Measurements from ENCODE around the gene LRRC7. TPM values are rescaled to one million over a fixed set of nuclear protein-coding genes. Genes with fewer than 3 reads are reported as not detected.

LRRC7 gene
- total RNA-seq, 2 donors from 2014 or later: not detected

- DNase-seq (ENCODE audit: low spot score): no peak
- Mint-ChIP-seq H3K27me3 (no peaks in the 10 kb centered on the region), H3K27ac (no peak overlapping the region), H3K4me1 (ENCODE audit: low read depth in 2 of 2) (no peaks in the 10 kb centered on the region), H3K9me3 (peaks cover 24% of the 10 kb centered on the region), H3K4me3 (no peak overlapping the region), H3K36me3 (no peaks in the 10 kb centered on the region)
- ATAC-seq: no peak
These were observed 210.2 kb downstream of the LRRC7 start for GRCh38 chr1:69777971-69778370.

GRCh38 chr1:69787151-69787550 lies 219.4 kb downstream of the LRRC7 start:
- H3K4me1 Mint-ChIP-seq (ENCODE audit: low read depth in 2 of 2): no peaks in the 10 kb centered on the region
- ATAC-seq (no peak), DNase-seq (ENCODE audit: low spot score) (no peak)
- H3K4me3 Mint-ChIP-seq: no peak overlapping the region
- H3K36me3 Mint-ChIP-seq: peaks cover 4% of the 10 kb centered on the region
- no peak overlapping the region for H3K27ac Mint-ChIP-seq
- peaks cover 19% of the 10 kb centered on the region for H3K9me3 Mint-ChIP-seq
- no peaks in the 10 kb centered on the region for H3K27me3 Mint-ChIP-seq

- ATAC-seq (no peak), DNase-seq (ENCODE audit: low spot score) (no peak)
- Mint-ChIP-seq H3K9me3 (peaks cover 21% of the 10 kb centered on the region), H3K4me1 (ENCODE audit: low read depth in 2 of 2) (peaks cover 0 to 2% of the 10 kb centered on the region in 2 donors), H3K27ac (no peak overlapping the region), H3K36me3 (peaks cover 4% of the 10 kb centered on the region), H3K27me3 (no peaks in the 10 kb centered on the region), H3K4me3 (no peak overlapping the region)
These were observed 223.6 kb downstream of the LRRC7 start for GRCh38 chr1:69791311-69791710.

GRCh38 chr1:69794831-69795230 lies 227.1 kb downstream of the LRRC7 start:
- Mint-ChIP-seq H3K36me3 (no peaks in the 10 kb centered on the region), H3K4me1 (ENCODE audit: low read depth in 2 of 2) (peaks cover 0 to 2% of the 10 kb centered on the region in 2 donors), H3K4me3 (no peak overlapping the region), H3K27me3 (no peaks in the 10 kb centered on the region), H3K9me3 (peaks cover 16% of the 10 kb centered on the region), H3K27ac (no peak overlapping the region)
- ATAC-seq: no peak
- no peak for DNase-seq (ENCODE audit: low spot score)

- ATAC-seq (no peak), DNase-seq (ENCODE audit: low spot score) (no peak)
- Mint-ChIP-seq H3K4me3 (no peak overlapping the region), H3K9me3 (peaks cover 23% of the 10 kb centered on the region), H3K27me3 (no peaks in the 10 kb centered on the region), H3K36me3 (peaks cover under 1% of the 10 kb centered on the region), H3K27ac (no peak overlapping the region), H3K4me1 (ENCODE audit: low read depth in 2 of 2) (no peaks in the 10 kb centered on the region)
These were observed 247.2 kb downstream of the LRRC7 start for GRCh38 chr1:69814926-69815325.

- ATAC-seq (no peak), DNase-seq (ENCODE audit: low spot score) (no peak)
- no peak overlapping the region for H3K4me3 Mint-ChIP-seq
- peaks cover 6% of the 10 kb centered on the region for H3K36me3 Mint-ChIP-seq
- H3K27me3 Mint-ChIP-seq: no peaks in the 10 kb centered on the region
- peaks cover 16% of the 10 kb centered on the region for H3K9me3 Mint-ChIP-seq
- no peaks in the 10 kb centered on the region for H3K4me1 Mint-ChIP-seq (ENCODE audit: low read depth in 2 of 2)
- no peak overlapping the region for H3K27ac Mint-ChIP-seq
These were observed 257.2 kb downstream of the LRRC7 start for GRCh38 chr1:69824932-69825331.

GRCh38 chr1:69827732-69828131 lies 260.0 kb downstream of the LRRC7 start:
- Mint-ChIP-seq H3K9me3 (peaks cover 15% of the 10 kb centered on the region), H3K27me3 (no peaks in the 10 kb centered on the region), H3K27ac (no peak overlapping the region), H3K4me1 (ENCODE audit: low read depth in 2 of 2) (no peaks in the 10 kb centered on the region), H3K4me3 (no peak overlapping the region), H3K36me3 (peaks cover 6% of the 10 kb centered on the region)
- ATAC-seq (no peak), DNase-seq (ENCODE audit: low spot score) (no peak)

GRCh38 chr1:69833536-69833935 lies 265.8 kb downstream of the LRRC7 start:
- H3K4me1 Mint-ChIP-seq (ENCODE audit: low read depth in 2 of 2): no peaks in the 10 kb centered on the region
- DNase-seq (ENCODE audit: low spot score): no peak
- H3K36me3 Mint-ChIP-seq: no peaks in the 10 kb centered on the region
- H3K27me3 Mint-ChIP-seq: no peaks in the 10 kb centered on the region
- no peak overlapping the region for H3K4me3 Mint-ChIP-seq
- no peak for ATAC-seq
- H3K9me3 Mint-ChIP-seq: peaks cover 14% of the 10 kb centered on the region
- H3K27ac Mint-ChIP-seq: no peak overlapping the region

- H3K4me3 Mint-ChIP-seq: no peak overlapping the region
These were observed 266.6 kb downstream of the LRRC7 start for GRCh38 chr1:69834336-69834735.

GRCh38 chr1:69835955-69836354 lies 268.2 kb downstream of the LRRC7 start:
- DNase-seq (ENCODE audit: low spot score) (no peak), ATAC-seq (no peak)
- Mint-ChIP-seq H3K27me3 (no peaks in the 10 kb centered on the region), H3K36me3 (no peaks in the 10 kb centered on the region), H3K27ac (no peak overlapping the region), H3K4me3 (no peak overlapping the region), H3K9me3 (peaks cover 14% of the 10 kb centered on the region), H3K4me1 (ENCODE audit: low read depth in 2 of 2) (no peaks in the 10 kb centered on the region)

More at GRCh38 chr1:69834336-69834735, 266.6 kb downstream of the LRRC7 start:
- Mint-ChIP-seq H3K27ac (no peak overlapping the region), H3K36me3 (no peaks in the 10 kb centered on the region), H3K27me3 (no peaks in the 10 kb centered on the region), H3K9me3 (peaks cover 14% of the 10 kb centered on the region), H3K4me1 (ENCODE audit: low read depth in 2 of 2) (no peaks in the 10 kb centered on the region)
- ATAC-seq: no peak
- DNase-seq (ENCODE audit: low spot score): no peak

GRCh38 chr1:69836971-69837636 lies 269.4 kb downstream of the LRRC7 start:
- no peak for ATAC-seq
- H3K4me1 Mint-ChIP-seq (ENCODE audit: low read depth in 2 of 2): no peaks in the 10 kb centered on the region
- H3K9me3 Mint-ChIP-seq: peaks cover 10% of the 10 kb centered on the region
- DNase-seq (ENCODE audit: low spot score): no peak
- H3K27me3 Mint-ChIP-seq: no peaks in the 10 kb centered on the region
- no peak overlapping the region for H3K4me3 Mint-ChIP-seq
- H3K36me3 Mint-ChIP-seq: no peaks in the 10 kb centered on the region
- no peak overlapping the region for H3K27ac Mint-ChIP-seq

GRCh38 chr1:69842326-69842725 lies 274.6 kb downstream of the LRRC7 start:
- Mint-ChIP-seq H3K9me3 (peaks cover 1% of the 10 kb centered on the region), H3K27me3 (no peaks in the 10 kb centered on the region), H3K4me3 (no peak overlapping the region), H3K27ac (no peak overlapping the region), H3K4me1 (ENCODE audit: low read depth in 2 of 2) (no peaks in the 10 kb centered on the region), H3K36me3 (no peaks in the 10 kb centered on the region)
- ATAC-seq (no peak), DNase-seq (ENCODE audit: low spot score) (no peak)

- Mint-ChIP-seq H3K4me3 (no peak overlapping the region), H3K9me3 (peaks cover 6% of the 10 kb centered on the region), H3K27me3 (no peaks in the 10 kb centered on the region), H3K4me1 (ENCODE audit: low read depth in 2 of 2) (no peaks in the 10 kb centered on the region), H3K27ac (no peak overlapping the region), H3K36me3 (peaks cover 5% of the 10 kb centered on the region)
- DNase-seq (ENCODE audit: low spot score) (no peak), ATAC-seq (no peak)
These were observed 277.9 kb downstream of the LRRC7 start for GRCh38 chr1:69845655-69846054.

GRCh38 chr1:69846267-69846666 lies 278.5 kb downstream of the LRRC7 start:
- Mint-ChIP-seq H3K4me1 (ENCODE audit: low read depth in 2 of 2) (no peaks in the 10 kb centered on the region), H3K27ac (no peak overlapping the region), H3K4me3 (no peak overlapping the region), H3K36me3 (peaks cover 5% of the 10 kb centered on the region), H3K27me3 (no peaks in the 10 kb centered on the region), H3K9me3 (peaks cover 6% of the 10 kb centered on the region)
- ATAC-seq (no peak), DNase-seq (ENCODE audit: low spot score) (no peak)

- H3K27me3 Mint-ChIP-seq: no peaks in the 10 kb centered on the region
- H3K4me3 Mint-ChIP-seq: no peak overlapping the region
- H3K27ac Mint-ChIP-seq: no peak overlapping the region
- ATAC-seq: no peak
- no peak for DNase-seq (ENCODE audit: low spot score)
- peaks cover 5% of the 10 kb centered on the region for H3K36me3 Mint-ChIP-seq
- peaks cover 6% of the 10 kb centered on the region for H3K9me3 Mint-ChIP-seq
- no peaks in the 10 kb centered on the region for H3K4me1 Mint-ChIP-seq (ENCODE audit: low read depth in 2 of 2)
These were observed 279.9 kb downstream of the LRRC7 start for GRCh38 chr1:69847670-69848069.
